Astrocyte (in vitro differentiated cells and primary cell): Measurements from ENCODE around the gene TAF4. TPM values are rescaled to one million over a fixed set of nuclear protein-coding genes. Genes with fewer than 3 reads are reported as not detected.

Source experiments
- DNase-seq: peaks from one replicate; pipeline ENCODE4 v3.0.0-alpha.2; 2010; ENCODE audit warnings: low read depth
- FAIRE-seq: peaks from 2 replicates; lab custom pipeline; 2011; peaks lifted over from hg19 to GRCh38; lab: Jason Lieb, UNC
- H2AFZ ChIP-seq: 2 replicates; pipeline ENCODE4 v1.6.0; 2012; ENCODE audit warnings: low read depth, low read length, inconsistent platforms
- H3K27ac ChIP-seq: 2 replicates; pipeline ENCODE4 v1.5.1; 2011; ENCODE audit warnings: low read depth, low read length, inconsistent platforms
- H3K27me3 ChIP-seq: 2 replicates; pipeline ENCODE4 v1.6.0; 2011; ENCODE audit warnings: low read length, inconsistent platforms; ENCODE audit not compliant: insufficient read depth
- H3K36me3 ChIP-seq: 2 replicates; pipeline ENCODE4 v1.5.1; 2011; ENCODE audit warnings: low read length, inconsistent platforms; ENCODE audit not compliant: insufficient read depth
- H3K4me1 ChIP-seq: 2 replicates; pipeline ENCODE4 v1.5.1; 2011; ENCODE audit warnings: low read length, inconsistent platforms; ENCODE audit not compliant: insufficient read depth
- H3K4me2 ChIP-seq: 2 replicates; pipeline ENCODE4 v1.6.0; 2012; ENCODE audit warnings: low read length, inconsistent platforms
- H3K4me3 ChIP-seq: 2 replicates; pipeline ENCODE4 v1.5.1; 2011; ENCODE audit warnings: low read depth, mild to moderate bottlenecking, low read length, inconsistent platforms; ENCODE audit not compliant: insufficient read depth
- H3K79me2 ChIP-seq: 2 replicates; pipeline ENCODE4 v1.6.0; 2012; ENCODE audit warnings: mild to moderate bottlenecking, low read length, inconsistent platforms; ENCODE audit not compliant: insufficient read depth
- H3K9ac ChIP-seq: 2 replicates; pipeline ENCODE4 v1.6.0; 2012; ENCODE audit warnings: mild to moderate bottlenecking, low read length, inconsistent platforms
- H3K9me3 ChIP-seq: 2 replicates; pipeline ENCODE4 v1.5.1; 2012; ENCODE audit warnings: low read depth, mild to moderate bottlenecking, low read length, inconsistent platforms; ENCODE audit not compliant: insufficient read depth
- H4K20me1 ChIP-seq: 2 replicates; pipeline ENCODE4 v1.6.0; 2012; ENCODE audit warnings: low read length, inconsistent platforms; ENCODE audit not compliant: insufficient read depth
- H3K27ac Mint-ChIP-seq: one replicate; pipeline ENCODE4 v1.8.0; 2021; ENCODE audit warnings: mild to moderate bottlenecking, mixed read lengths; ENCODE audit not compliant: unreplicated experiment
- H3K27me3 Mint-ChIP-seq: one replicate; pipeline ENCODE4 v1.8.0; 2021; ENCODE audit warnings: low read depth, mixed read lengths; ENCODE audit not compliant: unreplicated experiment
- H3K36me3 Mint-ChIP-seq: one replicate; pipeline ENCODE4 v1.8.0; 2021; ENCODE audit warnings: low read depth, mixed read lengths; ENCODE audit not compliant: unreplicated experiment
- H3K4me1 Mint-ChIP-seq: one replicate; pipeline ENCODE4 v1.8.0; 2021; ENCODE audit warnings: low read depth, mixed read lengths; ENCODE audit not compliant: unreplicated experiment
- H3K4me3 Mint-ChIP-seq: one replicate; pipeline ENCODE4 v1.8.0; 2021; ENCODE audit warnings: mild to moderate bottlenecking, moderate library complexity, mixed read lengths; ENCODE audit not compliant: unreplicated experiment
- H3K9me3 Mint-ChIP-seq: one replicate; pipeline ENCODE4 v1.8.0; 2021; ENCODE audit warnings: mild to moderate bottlenecking, mixed read lengths; ENCODE audit not compliant: unreplicated experiment
- EZH2 ChIP-seq: IDR thresholded peaks from 2 replicates; pipeline ENCODE4 v1.6.1; 2012; ENCODE audit warnings: mild to moderate bottlenecking, low read length, inconsistent platforms; ENCODE audit not compliant: insufficient read depth
- total RNA-seq: library from RNA; stranded (reverse); gene quantifications from 2 replicates; pipeline ENCODE4 v1.2.1, GENCODE V29; 2021
- TF ChIP-seq, protein P1 (sequence below): IDR thresholded peaks from 2 replicates; pipeline ENCODE4 v1.5.1; 2011; ENCODE audit warnings: low read depth, mild to moderate bottlenecking, inconsistent platforms, low read length, moderate library complexity; ENCODE audit not compliant: insufficient read depth

The TAF4 gene
- total RNA-seq, 1 donor from 2014 or later = 11.8 TPM

DNA sequence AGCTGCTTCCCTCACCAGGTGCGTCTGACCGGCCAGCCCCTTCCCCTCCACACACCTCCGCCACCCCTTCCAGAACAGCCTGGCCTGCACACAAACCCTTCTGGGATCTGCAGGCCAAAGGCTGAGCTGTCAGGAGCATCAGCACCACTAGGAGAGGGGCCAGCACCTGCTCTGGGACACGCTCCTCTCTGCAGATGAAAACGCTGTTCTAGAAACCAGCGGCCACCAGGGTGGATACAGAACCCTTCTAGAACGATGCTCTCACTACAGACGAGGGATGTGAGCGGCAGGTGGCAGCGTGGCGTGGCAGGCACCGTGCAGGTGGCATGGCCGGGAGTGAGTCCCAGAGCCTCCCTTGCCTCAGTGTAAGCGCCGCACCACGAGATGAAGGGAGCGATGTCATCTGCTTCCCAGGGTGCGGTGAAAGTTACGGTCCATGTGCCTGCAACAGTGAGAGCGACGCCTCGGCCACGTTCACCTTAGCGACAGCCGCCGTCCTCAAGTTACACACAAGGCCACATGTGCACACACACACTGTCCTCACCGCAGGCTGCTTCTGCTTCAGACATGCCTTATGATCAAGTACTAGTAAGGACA is 53.6 kb downstream of the TAF4 start:
- Histone ChIP-seq H3K4me1 (no peaks in the 10 kb centered on the region), H3K4me3 (no peak overlapping the region), H3K79me2 (peaks cover 14% of the 10 kb centered on the region), H3K9ac (no peak overlapping the region), H3K27ac (no peak overlapping the region), H3K9me3 (no peaks in the 10 kb centered on the region), H3K4me2 (no peak overlapping the region), H3K36me3 (peaks cover 4% of the 10 kb centered on the region), H2AFZ (no peak overlapping the region), H4K20me1 (peaks cover 62% of the 10 kb centered on the region), H3K27me3 (no peaks in the 10 kb centered on the region)
- Mint-ChIP-seq H3K36me3 (peaks cover 10% of the 10 kb centered on the region), H3K4me3 (no peak overlapping the region), H3K27me3 (no peaks in the 10 kb centered on the region), H3K4me1 (peaks cover 2% of the 10 kb centered on the region), H3K9me3 (no peaks in the 10 kb centered on the region), H3K27ac (no peak overlapping the region)
- TF ChIP-seq, protein P1, sequence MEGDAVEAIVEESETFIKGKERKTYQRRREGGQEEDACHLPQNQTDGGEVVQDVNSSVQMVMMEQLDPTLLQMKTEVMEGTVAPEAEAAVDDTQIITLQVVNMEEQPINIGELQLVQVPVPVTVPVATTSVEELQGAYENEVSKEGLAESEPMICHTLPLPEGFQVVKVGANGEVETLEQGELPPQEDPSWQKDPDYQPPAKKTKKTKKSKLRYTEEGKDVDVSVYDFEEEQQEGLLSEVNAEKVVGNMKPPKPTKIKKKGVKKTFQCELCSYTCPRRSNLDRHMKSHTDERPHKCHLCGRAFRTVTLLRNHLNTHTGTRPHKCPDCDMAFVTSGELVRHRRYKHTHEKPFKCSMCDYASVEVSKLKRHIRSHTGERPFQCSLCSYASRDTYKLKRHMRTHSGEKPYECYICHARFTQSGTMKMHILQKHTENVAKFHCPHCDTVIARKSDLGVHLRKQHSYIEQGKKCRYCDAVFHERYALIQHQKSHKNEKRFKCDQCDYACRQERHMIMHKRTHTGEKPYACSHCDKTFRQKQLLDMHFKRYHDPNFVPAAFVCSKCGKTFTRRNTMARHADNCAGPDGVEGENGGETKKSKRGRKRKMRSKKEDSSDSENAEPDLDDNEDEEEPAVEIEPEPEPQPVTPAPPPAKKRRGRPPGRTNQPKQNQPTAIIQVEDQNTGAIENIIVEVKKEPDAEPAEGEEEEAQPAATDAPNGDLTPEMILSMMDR = no peak
- TF ChIP-seq EZH2 = no peak
- DNase-seq = no peak
- no peak for FAIRE-seq

DNA sequence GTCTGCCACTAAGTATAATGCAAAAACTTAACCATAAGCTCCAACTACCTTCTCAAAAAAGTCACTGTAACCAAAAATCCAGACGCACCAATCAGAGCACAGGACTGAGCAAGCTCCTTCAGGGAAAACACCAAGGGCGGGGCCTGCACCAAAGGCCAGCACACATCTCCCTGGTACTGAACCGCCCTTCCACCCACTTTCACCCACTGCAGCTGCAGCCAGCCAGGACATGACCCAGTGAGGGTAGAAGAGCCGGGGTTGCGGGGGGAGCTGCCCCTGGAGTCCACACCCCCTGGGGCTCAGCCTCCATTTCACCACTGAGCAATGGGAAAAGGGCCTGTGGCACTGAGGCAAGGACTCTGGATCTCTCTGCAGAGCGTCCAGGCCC is 54.3 kb downstream of the TAF4 start:
- H3K9me3 ChIP-seq = no peaks in the 10 kb centered on the region
- H3K27me3 Mint-ChIP-seq = no peaks in the 10 kb centered on the region
- H4K20me1 ChIP-seq = peaks cover 56% of the 10 kb centered on the region
- H3K36me3 ChIP-seq = peaks cover 4% of the 10 kb centered on the region
- DNase-seq (no peak), FAIRE-seq (no peak)
- no peaks in the 10 kb centered on the region for H3K9me3 Mint-ChIP-seq
- no peak overlapping the region for H3K4me3 ChIP-seq
- TF ChIP-seq EZH2 = no peak
- TF ChIP-seq, protein P1 = no peak
- H2AFZ ChIP-seq = no peak overlapping the region
- H3K9ac ChIP-seq = no peak overlapping the region
- H3K4me3 Mint-ChIP-seq = no peak overlapping the region
- no peak overlapping the region for H3K27ac ChIP-seq
- H3K4me1 Mint-ChIP-seq = peaks cover 2% of the 10 kb centered on the region
- no peaks in the 10 kb centered on the region for H3K4me1 ChIP-seq
- no peaks in the 10 kb centered on the region for H3K27me3 ChIP-seq
- peaks cover 12% of the 10 kb centered on the region for H3K79me2 ChIP-seq
- H3K27ac Mint-ChIP-seq = no peak overlapping the region
- no peak overlapping the region for H3K4me2 ChIP-seq
- H3K36me3 Mint-ChIP-seq = peaks cover 10% of the 10 kb centered on the region

DNA sequence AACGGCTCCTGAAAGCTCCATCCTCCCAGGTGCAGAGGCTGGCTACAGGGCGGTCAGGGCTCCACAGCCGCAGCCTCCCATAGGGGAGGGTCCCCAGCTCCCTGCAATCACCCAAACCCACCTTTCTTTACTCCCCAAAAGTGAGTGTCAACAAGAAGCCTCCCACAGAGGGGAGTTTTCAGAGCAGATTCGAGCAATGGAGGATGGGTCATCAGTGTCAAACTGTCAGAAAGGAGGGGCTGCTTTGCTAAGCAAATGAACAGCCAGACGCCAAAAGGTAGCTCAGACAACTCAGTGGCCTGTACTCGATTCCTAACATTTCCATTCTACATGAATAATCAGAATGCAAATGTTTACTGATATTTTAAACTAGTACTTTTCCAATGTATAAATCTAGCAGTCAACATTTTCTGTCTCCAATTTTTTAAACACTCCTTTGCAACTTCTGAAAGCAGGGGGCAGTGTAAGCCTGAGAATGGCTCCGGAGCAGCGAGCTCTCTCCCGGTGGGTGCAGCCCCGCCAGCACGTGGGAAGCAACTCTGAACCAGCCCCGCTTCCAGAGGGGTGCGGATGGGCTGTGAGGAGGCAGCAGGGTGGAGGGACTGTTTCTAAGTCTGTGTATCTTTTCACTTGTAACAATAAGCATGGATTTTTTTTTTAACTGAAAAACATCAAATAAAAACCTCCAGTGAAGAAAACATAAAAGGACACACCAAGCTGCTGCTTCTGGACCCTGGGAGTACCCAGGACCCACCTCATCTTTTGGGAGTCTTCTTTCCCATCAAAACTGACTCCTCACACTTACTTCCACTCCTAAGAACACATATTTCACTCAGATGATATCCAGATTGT is 54.9 kb downstream of the TAF4 start:
- no peak overlapping the region for H3K4me3 ChIP-seq
- H3K9me3 ChIP-seq = no peaks in the 10 kb centered on the region
- H3K4me1 ChIP-seq = no peaks in the 10 kb centered on the region
- H3K36me3 ChIP-seq = peaks cover 4% of the 10 kb centered on the region
- peaks cover 51% of the 10 kb centered on the region for H4K20me1 ChIP-seq
- no peak overlapping the region for H3K4me3 Mint-ChIP-seq
- H3K79me2 ChIP-seq = peaks cover 9% of the 10 kb centered on the region
- no peaks in the 10 kb centered on the region for H3K27me3 ChIP-seq
- H3K9ac ChIP-seq = no peak overlapping the region
- H2AFZ ChIP-seq = no peak overlapping the region
- DNase-seq (peak; percentile 23), FAIRE-seq (no peak)
- no peak overlapping the region for H3K27ac Mint-ChIP-seq
- no peak overlapping the region for H3K4me2 ChIP-seq
- H3K27ac ChIP-seq = no peak overlapping the region
- H3K4me1 Mint-ChIP-seq = peaks cover 2% of the 10 kb centered on the region
- H3K36me3 Mint-ChIP-seq = peaks cover 12% of the 10 kb centered on the region
- no peaks in the 10 kb centered on the region for H3K27me3 Mint-ChIP-seq
- TF ChIP-seq EZH2 = no peak
- TF ChIP-seq, protein P1 = peak; percentile 60
- H3K9me3 Mint-ChIP-seq = no peaks in the 10 kb centered on the region
